GM21526 (cell line): ENCODE data around the gene CALHM3.
"Not testable (repeated sequence)": the region's sequence is repeated elsewhere in the genome, so short reads cannot be mapped to it uniquely, and the experiment has no call there.

ENCODE experiments used
- ATAC-seq: cut with Tn5 transposase; IDR thresholded peaks from one replicate; pipeline ENCODE4 v1.9.1; 2021; ENCODE audit warnings: moderate library complexity; ENCODE audit not compliant: unreplicated experiment, low FRiP score

Gene CALHM3

GRCh38 chr10:103479135-103479534 lies at the start of gene CALHM3:
Gene CALHM3 (minus strand): TSS chr10:103479240. CDS start chr10:103479032, 208 bp downstream.
- ATAC-seq = no peak

GRCh38 chr10:103528549-103528948 lies 49.5 kb upstream of the CALHM3 start:
- no peak for ATAC-seq

GRCh38 chr10:103527476-103527875 lies 48.4 kb upstream of the CALHM3 start:
- not testable (repeated sequence) for ATAC-seq

- no peak for ATAC-seq
These were observed 46.9 kb upstream of the CALHM3 start for GRCh38 chr10:103525901-103526300.

- ATAC-seq = no peak
These were observed 44.6 kb upstream of the CALHM3 start for GRCh38 chr10:103523683-103524082.

- not testable (repeated sequence) for ATAC-seq
These were observed 43.0 kb upstream of the CALHM3 start for GRCh38 chr10:103522006-103522405.

GRCh38 chr10:103519798-103520197 lies 40.8 kb upstream of the CALHM3 start:
- ATAC-seq = no peak

GRCh38 chr10:103517234-103518085 lies 38.4 kb upstream of the CALHM3 start:
- no peak for ATAC-seq

GRCh38 chr10:103514244-103514643 lies 35.2 kb upstream of the CALHM3 start:
- ATAC-seq = no peak

GRCh38 chr10:103513380-103514060 lies 34.5 kb upstream of the CALHM3 start:
- no peak for ATAC-seq

- ATAC-seq = no peak
These were observed 33.7 kb upstream of the CALHM3 start for GRCh38 chr10:103512591-103513379.

- ATAC-seq = no peak
These were observed 33.1 kb upstream of the CALHM3 start for GRCh38 chr10:103512166-103512565.

GRCh38 chr10:103510791-103511752 lies 32.0 kb upstream of the CALHM3 start:
- ATAC-seq = no peak

GRCh38 chr10:103510046-103510685 lies 31.1 kb upstream of the CALHM3 start:
- no peak for ATAC-seq

GRCh38 chr10:103507235-103508191 lies 28.5 kb upstream of the CALHM3 start:
- ATAC-seq = no peak

- no peak for ATAC-seq
These were observed 27.0 kb upstream of the CALHM3 start for GRCh38 chr10:103506061-103506460.

GRCh38 chr10:103504181-103504783 lies 25.2 kb upstream of the CALHM3 start:
- no peak for ATAC-seq

- not testable (repeated sequence) for ATAC-seq
These were observed 24.7 kb upstream of the CALHM3 start for GRCh38 chr10:103503777-103504176.
